NT2/D1 (cell line): ENCODE results near the gene NR2C2.

Experiments
- DNase-seq: peaks from one replicate; pipeline ENCODE4 v3.0.0-alpha.2; 2011; ENCODE audit warnings: low read depth, low spot score
- H3K27me3 ChIP-seq: 2 replicates; pipeline ENCODE4 v1.6.0; 2011; ENCODE audit warnings: mild to moderate bottlenecking; ENCODE audit not compliant: insufficient read length, insufficient read depth
- H3K36me3 ChIP-seq: 2 replicates; pipeline ENCODE4 v1.6.1; 2011; ENCODE audit warnings: mild to moderate bottlenecking, low read length, mixed read lengths; ENCODE audit not compliant: insufficient read depth, insufficient read length
- H3K4me1 ChIP-seq: 2 replicates; pipeline ENCODE4 v1.5.1; 2011; ENCODE audit not compliant: insufficient read depth, insufficient read length
- H3K4me3 ChIP-seq: 2 replicates; pipeline ENCODE4 v1.5.1; 2011; ENCODE audit warnings: low read depth; ENCODE audit not compliant: insufficient read length
- H3K9ac ChIP-seq: 2 replicates; pipeline ENCODE4 v1.6.0; 2011; ENCODE audit warnings: low read depth; ENCODE audit not compliant: insufficient read length
- H3K9me3 ChIP-seq: 2 replicates; pipeline ENCODE4 v1.5.1; 2011; ENCODE audit warnings: mild to moderate bottlenecking, low read length; ENCODE audit not compliant: insufficient read depth
- SUZ12 ChIP-seq: IDR thresholded peaks from 2 replicates; pipeline ENCODE4 v1.6.1; 2011; ENCODE audit not compliant: insufficient read length, insufficient read depth; ENCODE audit errors: extremely low read depth
- YY1 ChIP-seq: IDR thresholded peaks from 2 replicates; pipeline ENCODE4 v1.6.1; 2011; ENCODE audit not compliant: insufficient read length, insufficient read depth
- ZNF274 ChIP-seq: IDR thresholded peaks from 2 replicates; pipeline ENCODE4 v1.6.1; 2011; ENCODE audit warnings: mild to moderate bottlenecking, low read depth, low read length

NR2C2 gene

DNA sequence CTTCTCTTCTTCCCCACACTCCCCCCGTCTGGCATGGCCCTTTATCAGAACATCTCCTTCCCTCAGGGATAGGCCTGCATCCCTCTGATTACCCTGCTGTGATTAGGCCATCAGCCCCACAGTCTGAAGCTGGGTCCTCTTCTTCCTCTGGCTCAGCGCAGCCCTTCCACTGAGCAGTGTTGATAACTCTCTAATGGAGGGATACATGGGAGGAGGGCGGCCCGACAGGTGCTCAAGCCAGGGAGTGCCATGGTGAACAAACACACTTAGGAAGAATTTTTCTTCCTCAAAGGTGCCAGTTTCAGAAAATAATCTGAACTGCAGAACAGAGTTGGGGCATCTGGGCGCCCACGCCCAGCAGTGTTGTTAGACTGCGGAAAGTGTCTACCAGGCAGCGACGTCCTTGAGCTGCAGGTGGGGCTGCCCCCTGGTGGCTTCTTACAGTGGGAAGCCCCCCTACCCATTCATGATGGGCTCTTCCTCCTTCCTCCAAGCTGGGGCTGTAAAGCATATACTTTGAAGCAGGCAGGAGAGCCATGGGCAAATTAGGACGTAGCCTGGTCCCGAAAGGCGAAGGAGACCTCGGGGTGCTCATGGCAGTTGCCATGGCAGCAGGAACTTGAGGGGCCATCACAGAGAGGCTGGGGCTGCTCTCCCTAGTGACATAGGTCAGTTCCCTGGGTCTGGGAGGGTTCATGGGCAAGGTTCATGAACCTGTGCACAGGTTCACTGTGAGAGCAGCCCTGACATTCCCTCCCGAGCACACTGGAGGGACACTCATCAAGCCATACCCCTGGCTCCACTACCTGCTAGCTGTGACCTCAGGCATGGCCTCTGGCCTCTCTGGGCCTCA, 33.2 kb upstream of the NR2C2 start:
- H3K36me3 ChIP-seq: peaks cover 36% of the 10 kb centered on the region
- no peaks in the 10 kb centered on the region for H3K4me1 ChIP-seq
- no peak overlapping the region for H3K4me3 ChIP-seq
- no peaks in the 10 kb centered on the region for H3K27me3 ChIP-seq
- no peak for TF ChIP-seq YY1
- no peak for TF ChIP-seq ZNF274
- TF ChIP-seq SUZ12: no peak
- no peak for DNase-seq
- no peaks in the 10 kb centered on the region for H3K9me3 ChIP-seq
- H3K9ac ChIP-seq: no peak overlapping the region

GRCh38 chr3:14914779-14915117, 32.6 kb upstream of the NR2C2 start:
- Histone ChIP-seq H3K9ac (no peak overlapping the region), H3K36me3 (peaks cover 36% of the 10 kb centered on the region), H3K9me3 (no peaks in the 10 kb centered on the region), H3K27me3 (no peaks in the 10 kb centered on the region), H3K4me1 (no peaks in the 10 kb centered on the region), H3K4me3 (no peak overlapping the region)
- no peak for TF ChIP-seq YY1
- TF ChIP-seq SUZ12: no peak
- TF ChIP-seq ZNF274: no peak
- no peak for DNase-seq

DNA sequence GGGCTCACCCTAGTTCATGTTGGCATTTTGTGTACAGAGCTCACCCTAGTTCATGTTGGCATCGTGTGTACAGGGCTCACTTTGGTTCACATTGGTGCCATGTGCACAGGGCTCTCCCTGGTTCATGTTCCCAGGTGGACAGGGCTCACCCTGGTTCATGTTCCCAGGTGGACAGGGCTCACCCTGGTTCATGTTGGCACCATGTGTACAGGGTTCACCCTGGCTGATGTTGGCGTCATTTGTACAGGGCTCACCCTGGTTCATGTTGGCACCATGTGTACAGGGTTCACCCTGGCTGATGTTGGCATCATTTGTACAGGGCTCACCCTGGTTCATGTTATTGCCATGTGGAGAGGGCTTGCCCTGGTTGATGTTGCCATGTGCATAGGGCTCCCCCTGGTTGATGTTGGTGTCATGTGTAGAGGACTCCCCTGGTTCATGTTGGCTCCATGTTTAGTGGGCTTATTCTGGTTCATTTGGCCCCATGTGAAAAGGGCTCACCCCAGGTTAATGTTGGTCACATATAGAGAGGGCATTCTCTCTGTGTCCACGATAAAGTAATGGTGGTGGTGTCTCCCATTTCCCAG, 31.7 kb upstream of the NR2C2 start:
- H3K4me3 ChIP-seq: no peak overlapping the region
- no peak overlapping the region for H3K9ac ChIP-seq
- peaks cover 34% of the 10 kb centered on the region for H3K36me3 ChIP-seq
- peaks cover 3% of the 10 kb centered on the region for H3K4me1 ChIP-seq
- no peak for DNase-seq
- TF ChIP-seq YY1: no peak
- TF ChIP-seq SUZ12: no peak
- no peak for TF ChIP-seq ZNF274
- H3K27me3 ChIP-seq: no peaks in the 10 kb centered on the region
- H3K9me3 ChIP-seq: no peaks in the 10 kb centered on the region

- Histone ChIP-seq H3K36me3 (peaks cover 14% of the 10 kb centered on the region), H3K4me1 (peaks cover 11% of the 10 kb centered on the region), H3K27me3 (no peaks in the 10 kb centered on the region), H3K4me3 (no peak overlapping the region), H3K9me3 (no peaks in the 10 kb centered on the region), H3K9ac (no peak overlapping the region)
- TF ChIP-seq ZNF274 (no peak), SUZ12 (no peak), YY1 (no peak)
- DNase-seq: no peak
These were observed 29.0 kb upstream of the NR2C2 start for GRCh38 chr3:14918356-14918860.

DNA sequence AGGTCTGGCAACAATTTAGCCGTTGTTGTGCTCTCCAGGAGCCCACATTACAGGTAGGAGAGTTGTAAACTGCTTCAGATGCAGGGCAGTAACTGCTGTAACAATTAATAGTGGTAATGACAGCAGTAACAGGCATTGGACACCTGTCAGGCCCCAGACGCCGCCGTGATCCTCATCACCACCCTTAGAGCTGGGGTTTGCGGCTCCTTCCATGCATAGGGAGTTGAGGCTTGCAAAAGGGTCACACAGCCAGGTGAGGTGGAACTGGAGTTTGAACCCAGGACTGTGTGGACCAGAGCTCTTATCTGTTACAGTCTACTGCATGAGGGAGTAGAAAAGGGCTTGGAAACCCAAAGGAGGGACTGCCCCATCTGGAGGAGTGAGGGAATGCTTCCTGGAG, 26.8 kb upstream of the NR2C2 start:
- Histone ChIP-seq H3K36me3 (peaks cover 15% of the 10 kb centered on the region), H3K4me3 (no peak overlapping the region), H3K4me1 (peaks cover 19% of the 10 kb centered on the region), H3K9ac (no peak overlapping the region), H3K27me3 (no peaks in the 10 kb centered on the region), H3K9me3 (no peaks in the 10 kb centered on the region)
- DNase-seq: no peak
- no peak for TF ChIP-seq YY1
- no peak for TF ChIP-seq ZNF274
- no peak for TF ChIP-seq SUZ12

DNA sequence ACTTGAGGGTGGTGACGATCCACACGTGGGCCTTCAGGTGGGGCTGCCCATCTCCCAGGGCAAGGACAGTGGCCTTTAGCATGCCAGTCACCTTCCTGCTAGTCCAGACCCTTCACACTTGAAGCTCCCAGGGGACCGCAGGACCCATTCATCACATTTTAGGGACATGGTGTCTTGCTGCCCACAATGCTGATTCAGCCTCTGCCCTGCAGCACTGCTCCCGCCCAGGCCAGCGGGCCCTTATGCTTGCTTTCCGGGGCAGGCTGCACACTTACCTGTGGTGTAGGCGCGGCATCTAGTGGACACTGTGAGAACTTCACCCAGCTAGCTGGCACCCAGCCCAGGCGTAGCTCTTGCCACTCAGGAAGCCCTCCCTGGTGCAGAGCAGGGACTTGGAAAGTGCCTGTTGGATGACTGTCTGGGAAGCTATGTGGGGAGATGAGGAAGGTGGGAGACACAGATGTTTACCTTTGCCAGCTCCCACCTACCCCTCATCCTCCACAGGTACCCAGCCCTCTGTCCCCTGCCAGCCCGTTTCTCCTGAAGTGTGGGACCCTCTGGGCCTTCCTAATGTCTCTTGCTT, 26.3 kb upstream of the NR2C2 start:
- peaks cover 22% of the 10 kb centered on the region for H3K4me1 ChIP-seq
- H3K4me3 ChIP-seq: no peak overlapping the region
- H3K9me3 ChIP-seq: no peaks in the 10 kb centered on the region
- TF ChIP-seq YY1: no peak
- TF ChIP-seq ZNF274: no peak
- TF ChIP-seq SUZ12: no peak
- no peaks in the 10 kb centered on the region for H3K27me3 ChIP-seq
- peak; percentile 80 for DNase-seq
- peaks cover 15% of the 10 kb centered on the region for H3K36me3 ChIP-seq
- H3K9ac ChIP-seq: peak overlapping the region; percentile 68

- TF ChIP-seq YY1 (no peak), SUZ12 (no peak), ZNF274 (no peak)
- Histone ChIP-seq H3K4me3 (no peak overlapping the region), H3K36me3 (peaks cover 16% of the 10 kb centered on the region), H3K9me3 (no peaks in the 10 kb centered on the region), H3K9ac (peak overlapping the region; percentile 57), H3K4me1 (peaks cover 22% of the 10 kb centered on the region), H3K27me3 (no peaks in the 10 kb centered on the region)
- no peak for DNase-seq
These were observed 25.3 kb upstream of the NR2C2 start for GRCh38 chr3:14921811-14922705.
